Dedifferentiated amniotic fluid mesenchymal stem cell (primary cell): ENCODE results near the gene PCDHGB7.
"Not testable (repeated sequence)": the region's sequence is repeated elsewhere in the genome, so short reads cannot be mapped to it uniquely, and the experiment has no call there.

ENCODE experiments used
- DNase-seq: peaks from one replicate; pipeline ENCODE4 v3.0.0-alpha.2; 2016; ENCODE audit errors: extremely low spot score

PCDHGB7 gene

DNA sequence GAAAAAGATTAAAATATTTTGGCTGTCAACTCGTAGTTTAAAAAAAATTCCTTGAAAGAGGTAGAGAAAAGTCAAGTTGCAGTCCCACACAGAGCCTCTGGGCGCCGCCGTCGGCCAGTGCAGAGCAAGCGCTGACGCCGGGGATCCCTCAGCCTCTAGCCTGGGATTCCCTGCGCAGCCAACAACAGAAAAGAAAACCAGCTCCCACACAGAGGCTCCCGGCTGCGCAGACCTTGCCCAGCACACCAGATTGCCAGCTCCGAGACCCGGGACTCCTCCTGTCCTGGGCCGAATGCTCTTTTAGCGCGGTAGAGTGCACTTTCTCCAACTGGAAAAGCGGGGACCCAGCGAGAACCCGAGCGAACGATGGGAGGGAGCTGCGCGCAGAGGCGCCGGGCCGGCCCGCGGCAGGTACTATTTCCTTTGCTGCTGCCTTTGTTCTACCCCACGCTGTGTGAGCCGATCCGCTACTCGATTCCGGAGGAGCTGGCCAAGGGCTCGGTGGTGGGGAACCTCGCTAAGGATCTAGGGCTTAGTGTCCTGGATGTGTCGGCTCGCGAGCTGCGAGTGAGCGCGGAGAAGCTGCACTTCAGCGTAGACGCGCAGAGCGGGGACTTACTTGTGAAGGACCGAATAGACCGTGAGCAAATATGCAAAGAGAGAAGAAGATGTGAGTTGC is at the start of gene PCDHGB7:
Gene PCDHGB7 (plus strand): TSS at position 184 of the 679 bp plus-strand sequence. CDS start 183 bp downstream, at position 367.
- not testable (repeated sequence) for DNase-seq

DNA sequence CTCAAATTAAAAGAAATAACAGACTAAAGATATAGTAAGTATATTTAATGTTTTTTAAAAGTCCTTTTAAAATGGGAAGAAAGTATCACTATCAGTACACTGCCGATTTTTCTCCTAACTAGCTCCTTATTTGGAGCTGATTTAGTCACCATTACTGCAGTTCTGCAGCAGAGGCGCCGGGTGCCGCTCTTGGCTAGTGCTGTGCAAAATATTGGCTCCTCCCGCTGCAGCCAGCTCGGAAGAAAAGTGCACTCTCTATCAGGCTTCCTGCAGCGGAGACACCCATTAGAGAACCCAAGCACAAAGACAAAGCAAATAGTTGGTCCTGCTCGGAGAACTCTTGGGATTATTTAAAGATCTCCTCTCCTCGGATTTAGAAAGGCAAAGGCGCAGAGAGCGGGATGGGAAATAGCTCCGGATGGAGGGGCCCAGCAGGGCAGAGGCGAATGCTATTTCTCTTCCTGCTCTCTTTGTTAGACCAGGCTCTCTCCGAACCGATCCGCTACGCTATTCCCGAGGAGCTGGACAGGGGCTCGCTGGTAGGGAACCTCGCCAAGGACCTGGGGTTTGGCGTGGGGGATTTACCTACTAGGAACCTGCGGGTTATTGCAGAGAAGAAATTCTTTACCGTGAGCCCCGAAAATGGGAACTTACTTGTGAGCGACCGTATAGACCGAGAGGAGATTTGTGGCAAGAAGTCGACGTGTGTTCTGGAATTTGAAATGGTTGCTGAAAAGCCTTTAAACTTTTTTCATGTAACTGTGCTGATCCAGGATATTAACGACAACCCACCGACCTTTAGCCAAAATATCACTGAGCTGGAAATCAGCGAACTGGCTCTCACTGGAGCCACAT is 47.3 kb upstream of the PCDHGB7 start, which contains the start of gene PCDHGB3:
Gene PCDHGB3 (plus strand): TSS at position 249 of the 855 bp plus-strand sequence. CDS start 153 bp downstream, at position 402.
- no peak for DNase-seq

DNA sequence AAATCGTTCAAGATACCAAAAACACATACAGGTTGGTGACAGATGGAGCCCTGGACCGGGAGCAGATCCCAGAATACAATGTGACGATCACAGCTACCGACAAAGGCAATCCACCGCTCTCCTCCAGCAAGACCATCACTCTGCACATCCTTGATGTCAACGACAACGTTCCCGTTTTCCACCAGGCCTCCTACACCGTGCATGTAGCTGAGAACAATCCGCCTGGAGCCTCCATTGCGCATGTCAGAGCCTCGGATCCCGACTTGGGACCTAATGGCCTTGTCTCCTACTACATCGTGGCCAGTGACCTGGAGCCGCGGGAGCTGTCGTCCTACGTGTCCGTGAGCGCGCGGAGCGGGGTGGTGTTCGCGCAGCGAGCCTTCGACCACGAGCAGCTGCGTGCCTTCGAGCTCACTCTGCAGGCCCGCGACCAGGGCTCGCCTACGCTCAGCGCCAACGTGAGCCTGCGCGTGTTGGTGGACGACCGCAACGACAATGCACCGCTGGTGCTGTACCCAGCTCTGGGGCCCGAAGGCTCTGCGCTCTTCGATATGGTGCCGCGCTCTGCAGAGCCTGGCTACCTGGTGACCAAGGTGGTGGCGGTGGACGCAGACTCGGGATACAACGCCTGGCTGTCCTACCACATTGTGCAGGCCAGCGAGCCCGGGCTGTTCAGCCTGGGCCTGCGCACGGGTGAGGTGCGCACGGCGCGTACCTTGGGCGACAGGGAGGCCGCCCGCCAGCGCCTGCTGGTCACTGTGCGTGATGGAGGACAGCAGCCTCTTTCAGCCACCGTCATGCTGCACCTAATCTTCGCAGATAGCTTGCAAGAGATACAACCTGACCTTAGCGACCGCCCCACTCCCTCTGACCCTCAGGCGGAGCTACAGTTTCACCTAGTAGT is 45.7 kb upstream of the PCDHGB7 start:
- no peak for DNase-seq

DNA sequence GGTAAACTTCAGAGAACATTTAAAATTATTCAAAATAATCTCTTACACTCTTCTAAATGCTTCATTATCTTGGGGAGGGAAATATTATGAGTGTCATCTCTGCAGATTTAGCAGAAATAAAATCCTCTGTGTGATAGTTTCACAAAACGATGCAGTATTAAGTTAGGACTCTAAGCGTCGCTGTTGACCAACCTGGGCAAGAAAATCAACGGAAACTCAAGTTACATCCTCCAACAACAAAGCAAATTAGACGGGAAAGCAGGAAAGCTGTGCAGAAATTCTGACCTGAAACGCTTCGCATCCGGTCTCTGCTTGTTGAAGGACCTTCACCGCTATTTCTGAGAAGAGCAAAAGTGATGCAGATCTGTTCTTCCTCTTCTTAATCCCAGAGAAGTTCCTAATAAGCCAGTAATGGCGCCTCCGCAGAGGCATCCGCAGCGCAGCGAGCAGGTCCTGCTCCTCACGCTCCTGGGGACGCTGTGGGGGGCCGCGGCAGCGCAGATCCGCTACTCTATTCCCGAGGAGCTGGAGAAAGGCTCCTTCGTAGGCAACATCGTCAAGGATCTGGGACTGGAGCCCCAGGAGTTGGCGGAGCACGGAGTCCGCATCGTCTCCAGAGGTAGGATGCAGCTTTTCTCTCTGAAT is 43.7 kb upstream of the PCDHGB7 start, which contains the start of gene PCDHGA6:
Gene PCDHGA6 (plus strand): TSS at position 219 of the 645 bp plus-strand sequence. CDS start 193 bp downstream, at position 412.
- peak; percentile 39 for DNase-seq

DNA sequence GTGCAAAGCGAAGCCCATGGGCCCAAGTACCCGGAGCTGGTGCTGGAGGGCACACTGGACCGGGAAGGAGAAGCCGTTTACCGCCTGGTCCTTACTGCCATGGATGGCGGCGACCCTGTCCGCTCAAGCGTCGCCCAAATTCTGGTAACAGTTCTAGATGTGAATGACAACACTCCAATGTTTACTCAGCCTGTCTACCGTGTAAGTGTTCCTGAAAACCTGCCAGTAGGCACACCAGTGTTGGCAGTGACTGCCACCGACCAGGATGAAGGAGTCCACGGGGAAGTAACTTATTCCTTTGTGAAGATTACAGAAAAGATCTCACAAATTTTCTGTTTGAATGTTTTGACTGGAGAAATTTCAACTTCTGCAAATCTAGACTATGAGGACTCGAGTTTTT is 42.9 kb upstream of the PCDHGB7 start:
- DNase-seq: no peak

DNA sequence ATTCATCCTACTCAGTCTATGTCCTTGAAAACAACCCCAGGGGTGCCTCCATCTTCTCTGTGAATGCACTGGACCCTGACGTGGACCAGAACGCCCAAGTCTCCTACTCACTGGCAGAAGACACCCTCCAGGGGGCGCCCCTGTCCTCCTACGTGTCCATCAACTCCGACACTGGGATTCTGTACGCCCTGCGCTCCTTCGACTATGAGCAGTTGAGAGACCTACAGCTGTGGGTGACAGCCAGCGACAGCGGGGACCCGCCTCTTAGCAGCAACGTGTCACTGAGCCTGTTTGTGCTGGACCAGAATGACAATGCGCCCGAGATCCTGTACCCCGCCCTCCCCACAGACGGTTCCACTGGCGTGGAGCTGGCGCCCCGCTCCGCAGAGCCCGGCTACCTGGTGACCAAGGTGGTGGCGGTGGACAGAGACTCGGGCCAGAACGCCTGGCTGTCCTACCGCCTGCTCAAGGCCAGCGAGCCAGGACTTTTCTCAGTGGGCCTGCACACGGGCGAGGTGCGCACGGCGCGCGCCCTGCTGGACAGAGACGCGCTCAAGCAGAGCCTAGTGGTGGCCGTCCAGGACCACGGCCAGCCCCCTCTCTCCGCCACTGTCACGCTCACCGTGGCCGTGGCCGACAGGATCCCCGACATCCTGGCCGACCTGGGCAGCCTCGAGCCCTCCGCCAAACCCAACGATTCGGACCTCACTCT is 41.9 kb upstream of the PCDHGB7 start:
- not testable (repeated sequence) for DNase-seq

DNA sequence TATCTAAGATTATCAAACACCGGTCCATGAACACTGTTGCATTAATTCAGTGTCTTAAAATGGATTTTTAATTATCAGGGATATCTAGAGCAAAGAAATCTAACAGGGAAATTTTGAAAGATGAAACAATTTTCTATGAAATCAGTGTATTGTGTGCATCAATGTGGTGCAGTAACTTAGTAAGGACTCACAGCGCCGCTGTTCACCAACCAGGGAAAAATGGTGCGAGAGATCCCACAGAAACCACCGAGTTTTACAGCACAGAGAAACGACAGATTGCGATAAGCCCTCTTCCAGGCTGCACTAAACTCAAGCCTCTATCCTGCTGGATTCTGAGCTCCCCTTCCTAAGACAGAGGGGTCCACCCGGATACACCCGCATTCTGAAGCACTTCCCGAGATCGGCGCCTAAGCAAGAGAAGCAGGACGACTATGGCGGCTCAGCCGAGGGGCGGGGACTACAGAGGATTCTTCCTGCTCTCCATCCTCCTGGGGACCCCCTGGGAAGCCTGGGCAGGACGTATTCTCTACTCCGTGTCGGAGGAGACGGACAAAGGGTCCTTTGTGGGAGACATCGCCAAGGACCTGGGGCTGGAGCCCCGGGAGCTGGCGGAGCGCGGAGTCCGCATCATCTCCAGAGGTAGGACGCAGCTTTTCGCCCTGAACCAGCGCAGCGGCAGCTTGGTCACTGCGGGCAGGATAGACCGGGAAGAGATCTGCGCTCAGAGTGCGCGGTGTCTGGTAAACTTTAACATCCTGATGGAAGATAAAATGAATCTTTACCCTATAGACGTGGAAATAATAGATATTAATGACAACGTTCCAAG is 34.8 kb upstream of the PCDHGB7 start, which contains the start of gene PCDHGA7:
Gene PCDHGA7 (plus strand): TSS at position 274 of the 826 bp plus-strand sequence. CDS start 158 bp downstream, at position 432.
- DNase-seq: no peak

- no peak for DNase-seq
Observed at GRCh38 chr5:141383345-141383744, 34.1 kb upstream of the PCDHGB7 start.

DNA sequence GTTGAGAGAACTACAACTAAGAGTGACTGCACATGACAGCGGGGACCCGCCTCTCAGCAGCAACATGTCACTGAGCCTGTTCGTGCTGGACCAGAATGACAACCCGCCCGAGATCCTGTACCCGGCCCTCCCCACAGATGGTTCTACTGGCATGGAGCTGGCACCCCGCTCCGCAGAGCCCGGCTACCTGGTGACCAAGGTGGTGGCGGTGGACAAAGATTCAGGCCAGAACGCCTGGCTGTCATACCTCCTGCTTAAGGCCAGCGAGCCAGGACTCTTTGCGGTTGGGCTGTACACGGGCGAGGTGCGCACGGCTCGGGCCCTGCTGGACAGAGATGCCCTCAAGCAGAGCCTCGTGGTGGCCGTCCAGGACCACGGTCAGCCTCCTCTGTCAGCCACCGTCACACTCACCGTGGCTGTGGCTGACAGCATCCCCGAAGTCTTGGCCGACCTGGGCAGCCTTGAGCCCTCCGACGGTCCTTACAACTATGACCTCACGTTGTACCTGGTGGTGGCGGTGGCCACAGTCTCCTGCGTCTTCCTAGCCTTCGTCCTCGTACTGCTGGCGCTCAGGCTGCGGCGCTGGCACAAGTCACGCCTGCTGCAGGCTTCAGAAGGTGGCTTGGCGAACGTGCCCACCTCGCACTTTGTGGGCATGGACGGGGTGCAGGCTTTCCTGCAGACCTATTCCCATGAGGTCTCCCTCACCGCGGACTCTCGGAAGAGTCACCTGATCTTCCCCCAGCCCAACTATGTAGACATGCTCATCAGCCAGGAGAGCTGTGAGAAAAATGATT is 32.8 kb upstream of the PCDHGB7 start:
- DNase-seq: no peak

DNA sequence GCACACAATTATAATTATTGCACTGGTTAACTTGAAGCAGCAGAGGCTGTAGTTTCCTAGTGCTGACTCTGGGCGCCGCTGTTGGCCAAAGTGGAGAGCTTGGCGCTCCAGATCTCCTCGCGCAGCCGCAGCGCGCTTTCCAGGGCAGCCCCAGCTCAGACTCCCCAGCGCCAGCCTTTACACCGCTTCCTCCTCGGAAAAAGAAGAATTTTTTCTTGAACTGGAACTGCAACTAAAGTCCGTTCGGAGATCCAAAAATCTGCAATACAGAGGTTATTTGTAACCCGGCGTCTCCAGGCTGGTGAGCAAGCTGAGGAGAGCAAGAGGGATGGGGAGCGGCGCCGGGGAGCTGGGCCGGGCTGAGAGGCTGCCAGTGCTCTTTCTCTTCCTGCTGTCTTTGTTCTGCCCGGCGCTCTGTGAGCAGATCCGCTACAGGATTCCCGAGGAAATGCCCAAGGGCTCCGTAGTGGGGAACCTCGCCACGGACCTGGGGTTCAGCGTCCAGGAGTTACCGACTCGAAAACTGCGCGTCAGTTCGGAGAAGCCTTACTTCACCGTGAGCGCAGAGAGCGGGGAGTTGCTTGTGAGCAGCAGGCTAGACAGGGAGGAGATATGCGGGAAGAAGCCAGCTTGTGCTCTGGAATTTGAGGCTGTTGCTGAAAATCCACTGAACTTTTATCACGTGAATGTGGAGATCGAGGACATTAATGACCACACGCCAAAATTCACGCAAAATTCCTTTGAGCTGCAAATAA is 29.7 kb upstream of the PCDHGB7 start, which contains the start of gene PCDHGB4:
Gene PCDHGB4 (plus strand): TSS at position 142 of the 755 bp plus-strand sequence. CDS start 187 bp downstream, at position 329.
- not testable (repeated sequence) for DNase-seq

- DNase-seq: no peak
Observed at GRCh38 chr5:141388661-141389060, 28.8 kb upstream of the PCDHGB7 start.

GRCh38 chr5:141389153-141390042 is 28.1 kb upstream of the PCDHGB7 start:
- no peak for DNase-seq

DNA sequence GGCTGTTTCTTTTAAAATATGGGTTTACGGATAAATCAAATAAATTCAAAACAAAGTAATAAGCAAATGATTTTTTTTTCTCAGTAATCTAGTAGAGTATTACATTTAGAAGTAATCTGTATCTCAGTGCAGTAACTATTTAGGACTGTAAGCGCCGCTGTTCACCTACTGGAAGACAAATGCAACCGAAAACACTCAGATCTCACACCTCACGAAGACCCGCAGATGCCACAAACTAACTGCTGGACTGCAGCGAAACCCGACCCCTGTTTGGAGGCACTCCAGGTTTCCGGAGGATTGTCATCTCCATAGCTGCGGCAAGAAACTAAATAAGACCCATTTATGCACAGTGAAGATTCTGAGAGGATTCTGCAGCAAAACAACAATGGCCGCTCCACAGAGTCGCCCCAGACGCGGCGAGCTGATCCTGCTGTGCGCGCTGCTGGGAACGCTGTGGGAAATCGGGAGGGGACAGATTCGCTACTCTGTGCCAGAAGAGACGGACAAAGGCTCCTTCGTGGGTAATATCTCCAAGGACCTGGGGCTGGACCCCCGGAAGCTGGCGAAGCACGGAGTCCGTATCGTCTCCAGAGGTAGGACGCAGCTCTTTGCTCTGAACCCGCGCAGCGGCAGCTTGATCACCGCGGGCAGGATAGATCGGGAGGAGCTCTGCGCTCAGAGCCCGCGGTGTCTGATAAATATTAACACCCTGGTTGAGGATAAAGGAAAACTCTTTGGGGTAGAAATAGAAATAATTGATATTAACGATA is 24.9 kb upstream of the PCDHGB7 start, which contains the start of gene PCDHGA8:
Gene PCDHGA8 (plus strand): TSS at position 205 of the 770 bp plus-strand sequence. CDS start 181 bp downstream, at position 386.
- DNase-seq: no peak

- DNase-seq: no peak
Observed at GRCh38 chr5:141393267-141393666, 24.2 kb upstream of the PCDHGB7 start.

DNA sequence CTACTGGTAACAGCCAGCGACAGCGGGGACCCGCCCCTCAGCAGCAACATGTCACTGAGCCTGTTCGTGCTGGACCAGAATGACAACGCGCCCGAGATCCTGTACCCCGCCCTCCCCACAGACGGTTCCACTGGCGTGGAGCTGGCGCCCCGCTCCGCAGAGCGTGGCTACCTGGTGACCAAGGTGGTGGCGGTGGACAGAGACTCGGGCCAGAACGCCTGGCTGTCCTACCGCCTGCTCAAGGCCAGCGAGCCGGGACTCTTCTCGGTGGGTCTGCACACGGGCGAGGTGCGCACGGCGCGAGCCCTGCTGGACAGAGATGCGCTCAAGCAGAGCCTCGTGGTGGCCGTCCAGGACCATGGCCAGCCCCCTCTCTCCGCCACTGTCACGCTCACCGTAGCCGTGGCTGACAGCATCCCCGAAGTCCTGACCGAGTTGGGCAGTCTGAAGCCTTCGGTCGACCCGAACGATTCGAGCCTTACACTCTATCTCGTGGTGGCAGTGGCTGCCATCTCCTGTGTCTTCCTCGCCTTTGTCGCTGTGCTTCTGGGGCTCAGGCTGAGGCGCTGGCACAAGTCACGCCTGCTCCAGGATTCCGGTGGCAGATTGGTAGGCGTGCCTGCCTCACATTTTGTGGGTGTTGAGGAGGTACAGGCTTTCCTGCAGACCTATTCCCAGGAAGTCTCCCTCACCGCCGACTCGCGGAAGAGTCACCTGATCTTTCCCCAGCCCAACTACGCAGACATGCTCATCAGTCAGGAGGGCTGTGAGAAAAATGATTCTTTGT is 22.9 kb upstream of the PCDHGB7 start:
- not testable (repeated sequence) for DNase-seq
